Smooth muscle cell of the brain vasculature (primary cell): ENCODE results near the gene HHEX.
"Not testable (repeated sequence)": the region's sequence is repeated elsewhere in the genome, so short reads cannot be mapped to it uniquely, and the experiment has no call there.

ENCODE experiments used
- DNase-seq: peaks from one replicate; pipeline ENCODE4 v3.0.0-alpha.2; 2012; ENCODE audit warnings: low read depth, low spot score

Gene HHEX

GRCh38 chr10:92732958-92733357 is 43.2 kb downstream of the HHEX start:
- no peak for DNase-seq

DNA sequence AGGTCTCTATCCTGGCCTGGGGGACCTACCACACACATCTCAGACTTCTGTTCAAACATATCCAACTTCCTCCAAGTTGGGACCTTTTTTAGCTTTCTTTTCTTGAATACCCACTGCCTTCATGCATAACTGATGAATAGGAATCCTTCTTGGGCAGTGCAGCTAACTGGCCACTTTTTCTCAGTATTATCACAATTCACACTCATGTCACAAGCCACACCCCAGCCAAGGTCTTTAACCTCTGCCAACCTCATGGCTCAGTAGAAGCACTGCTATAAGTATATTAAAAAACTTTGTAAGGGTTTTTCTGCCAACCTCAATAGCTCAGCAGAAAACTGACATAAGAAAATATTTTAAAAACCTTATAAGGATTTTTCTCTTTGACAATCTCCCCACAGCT is 44.5 kb downstream of the HHEX start:
- DNase-seq, result no peak

GRCh38 chr10:92735938-92736337 is 46.2 kb downstream of the HHEX start:
- DNase-seq, result no peak

DNA sequence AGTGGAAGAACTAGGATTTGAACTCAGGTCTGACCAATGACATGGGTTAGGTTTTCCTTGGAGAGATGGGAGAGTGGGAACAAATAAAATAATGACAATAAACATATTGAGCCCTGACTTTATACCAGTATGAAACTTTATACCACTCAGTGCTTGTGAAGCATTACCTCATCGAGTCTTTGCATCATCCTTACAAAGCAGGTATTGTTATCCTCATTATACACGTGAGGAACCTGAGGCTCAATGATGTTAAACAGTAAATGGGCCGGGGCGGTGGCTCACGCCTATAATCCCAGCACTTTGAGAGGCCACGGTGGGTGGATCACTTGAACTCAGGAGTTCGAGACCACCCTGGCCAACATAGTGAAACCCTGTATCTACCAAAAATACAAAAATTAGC is 47.7 kb downstream of the HHEX start:
- DNase-seq, result no peak

- no peak for DNase-seq
Observed at GRCh38 chr10:92740762-92741161, 51.0 kb downstream of the HHEX start.

GRCh38 chr10:92741741-92742140 is 52.0 kb downstream of the HHEX start:
- not testable (repeated sequence) for DNase-seq

GRCh38 chr10:92742331-92743228 is 52.8 kb downstream of the HHEX start:
- DNase-seq, result no peak
